ENCODE measurements around the gene AK5. TPM values are rescaled to one million over a fixed set of nuclear protein-coding genes. Genes with fewer than 3 reads are reported as not detected.

Gene AK5
- total and polyA plus RNA-seq, 9 donors: 0.45 to 3.5 (median 0.82) TPM; not detected in 2

DNA sequence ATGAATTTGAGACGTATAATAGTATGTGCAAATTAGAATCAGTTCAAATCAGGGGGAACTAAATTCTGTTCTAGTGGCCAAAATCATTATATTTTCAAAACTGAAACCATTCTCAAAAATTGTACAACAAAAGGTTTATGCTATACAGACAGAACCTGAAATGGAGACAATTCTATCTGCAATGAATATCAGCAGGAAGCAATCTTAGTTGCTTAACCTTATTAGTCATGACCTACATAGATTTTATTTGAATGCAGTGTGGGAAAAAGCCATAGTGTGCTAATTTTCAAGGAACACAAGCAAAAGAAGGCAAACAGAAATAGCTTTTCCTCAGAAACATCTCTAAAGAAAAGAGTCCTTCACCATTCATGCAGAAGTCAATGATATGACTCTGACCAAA is 6.5 kb downstream of the AK5 start:
- Histone ChIP-seq H3K4me1 (ENCODE audit: insufficient read depth) (no peaks in the 10 kb centered on the region), H3K9me3 (no peaks in the 10 kb centered on the region), H3K27ac (no peak overlapping the region), H3K27me3 (no peaks in the 10 kb centered on the region), H3K36me3 (no peaks in the 10 kb centered on the region), H3K4me3 (no peak overlapping the region)
- no peak for DNase-seq
- intact Hi-C loops (cut with DNase I): no loop called here
- 42 to 60% (median 52%) methylated on average over 1 of the region's 1 CpG for WGBS, 3 donors
- no peak for TF ChIP-seq EP300 (IDR thresholded peaks at IDR 0.05)
- no peak for TF ChIP-seq POLR2A (IDR thresholded peaks at IDR 0.05)
- TF ChIP-seq, protein P1, sequence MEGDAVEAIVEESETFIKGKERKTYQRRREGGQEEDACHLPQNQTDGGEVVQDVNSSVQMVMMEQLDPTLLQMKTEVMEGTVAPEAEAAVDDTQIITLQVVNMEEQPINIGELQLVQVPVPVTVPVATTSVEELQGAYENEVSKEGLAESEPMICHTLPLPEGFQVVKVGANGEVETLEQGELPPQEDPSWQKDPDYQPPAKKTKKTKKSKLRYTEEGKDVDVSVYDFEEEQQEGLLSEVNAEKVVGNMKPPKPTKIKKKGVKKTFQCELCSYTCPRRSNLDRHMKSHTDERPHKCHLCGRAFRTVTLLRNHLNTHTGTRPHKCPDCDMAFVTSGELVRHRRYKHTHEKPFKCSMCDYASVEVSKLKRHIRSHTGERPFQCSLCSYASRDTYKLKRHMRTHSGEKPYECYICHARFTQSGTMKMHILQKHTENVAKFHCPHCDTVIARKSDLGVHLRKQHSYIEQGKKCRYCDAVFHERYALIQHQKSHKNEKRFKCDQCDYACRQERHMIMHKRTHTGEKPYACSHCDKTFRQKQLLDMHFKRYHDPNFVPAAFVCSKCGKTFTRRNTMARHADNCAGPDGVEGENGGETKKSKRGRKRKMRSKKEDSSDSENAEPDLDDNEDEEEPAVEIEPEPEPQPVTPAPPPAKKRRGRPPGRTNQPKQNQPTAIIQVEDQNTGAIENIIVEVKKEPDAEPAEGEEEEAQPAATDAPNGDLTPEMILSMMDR (IDR thresholded peaks at IDR 0.05): no peak

DNA sequence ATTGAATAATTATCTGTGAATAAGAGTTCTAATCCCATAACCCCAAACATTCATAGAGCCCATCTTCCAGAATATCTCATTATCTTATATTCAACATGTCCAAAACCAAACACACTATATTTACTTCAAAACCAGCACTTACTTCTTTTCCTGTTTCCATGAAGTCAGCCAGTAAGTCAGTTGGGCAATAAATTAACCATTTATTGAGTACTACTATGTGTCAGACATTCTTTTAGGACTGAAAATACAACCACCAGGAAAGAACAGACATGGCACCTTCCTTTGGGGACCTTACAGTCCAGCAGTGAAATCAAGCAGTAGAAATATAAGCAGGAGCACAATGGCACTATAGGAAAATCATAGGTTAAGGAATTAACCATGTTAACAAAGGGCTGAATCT is 8.8 kb downstream of the AK5 start:
- TF ChIP-seq POLR2A (IDR thresholded peaks at IDR 0.05): no peak
- TF ChIP-seq, protein P1 (IDR thresholded peaks at IDR 0.05): no peak
- TF ChIP-seq EP300 (IDR thresholded peaks at IDR 0.05): no peak

DNA sequence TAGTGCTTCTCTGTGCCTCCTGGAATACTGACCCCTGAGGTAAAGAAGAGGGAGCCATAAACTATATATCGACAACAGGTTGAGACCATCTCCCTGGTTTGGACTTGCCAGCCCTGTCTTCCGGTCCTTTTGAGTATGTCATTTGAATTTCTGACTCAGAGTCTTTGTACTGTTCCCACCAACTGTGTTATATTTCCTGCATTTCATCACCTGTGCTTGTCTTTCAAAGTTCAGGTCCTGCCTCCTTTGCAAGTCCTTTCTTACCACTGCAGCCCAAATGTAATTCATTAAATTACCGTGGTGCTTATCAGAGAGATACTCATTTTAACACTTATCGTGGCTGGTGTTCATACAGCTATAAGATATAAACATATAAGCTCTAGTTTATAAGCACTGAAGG is 10.7 kb downstream of the AK5 start:
- H3K4me1 ChIP-seq (ENCODE audit: insufficient read depth): no peaks in the 10 kb centered on the region
- no peaks in the 10 kb centered on the region for H3K9me3 ChIP-seq
- H3K27me3 ChIP-seq: no peaks in the 10 kb centered on the region
- no peak overlapping the region for H3K4me3 ChIP-seq
- TF ChIP-seq, protein P1 (IDR thresholded peaks at IDR 0.05): no peak
- TF ChIP-seq POLR2A (IDR thresholded peaks at IDR 0.05): no peak
- H3K36me3 ChIP-seq: no peaks in the 10 kb centered on the region
- intact Hi-C loops (cut with DNase I): no loop called here
- H3K27ac ChIP-seq: no peak overlapping the region
- no peak for DNase-seq
- WGBS, 3 donors: 72 to 88% (median 80%) methylated on average over 4 of the region's 4 CpGs

More for the DNA sequence above, 8.8 kb downstream of the AK5 start:
- no peaks in the 10 kb centered on the region for H3K27me3 ChIP-seq
- intact Hi-C loops (cut with DNase I): no loop called here
- no peaks in the 10 kb centered on the region for H3K4me1 ChIP-seq (ENCODE audit: insufficient read depth)
- H3K9me3 ChIP-seq: no peaks in the 10 kb centered on the region
- H3K4me3 ChIP-seq: no peak overlapping the region
- H3K27ac ChIP-seq: no peak overlapping the region
- no peak for DNase-seq
- H3K36me3 ChIP-seq: no peaks in the 10 kb centered on the region

DNA sequence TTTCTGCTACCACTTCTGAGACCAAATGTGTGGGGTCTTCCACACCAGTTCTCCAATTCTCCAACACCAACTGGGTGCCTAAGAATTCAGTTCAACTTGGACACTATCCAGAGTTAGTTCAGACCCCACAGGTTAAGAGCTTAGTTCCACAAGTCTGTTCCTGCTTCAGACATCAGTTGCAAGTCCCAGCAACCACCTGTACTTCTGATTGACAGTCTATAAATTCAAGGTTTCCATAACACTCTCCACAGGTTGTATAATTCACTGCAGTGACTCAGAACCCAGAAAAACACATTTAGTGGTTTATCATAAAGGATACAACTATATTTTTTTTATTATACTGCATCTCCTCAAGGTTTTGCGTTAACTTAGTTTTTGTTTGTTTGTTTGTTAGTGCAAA is 18.7 kb downstream of the AK5 start:
- no peak for DNase-seq
- no peaks in the 10 kb centered on the region for H3K36me3 ChIP-seq
- H3K27me3 ChIP-seq: no peaks in the 10 kb centered on the region
- H3K4me3 ChIP-seq: no peak overlapping the region
- no peak for TF ChIP-seq EP300 (IDR thresholded peaks at IDR 0.05)
- no peak for TF ChIP-seq POLR2A (IDR thresholded peaks at IDR 0.05)
- TF ChIP-seq, protein P1 (IDR thresholded peaks at IDR 0.05): no peak
- H3K4me1 ChIP-seq (ENCODE audit: insufficient read depth): no peaks in the 10 kb centered on the region
- H3K9me3 ChIP-seq: no peaks in the 10 kb centered on the region
- WGBS, 3 donors: 95 to 96% (median 95%) methylated on average over 1 of the region's 1 CpG
- intact Hi-C loops (cut with DNase I): no loop called here
- H3K27ac ChIP-seq: no peak overlapping the region

DNA sequence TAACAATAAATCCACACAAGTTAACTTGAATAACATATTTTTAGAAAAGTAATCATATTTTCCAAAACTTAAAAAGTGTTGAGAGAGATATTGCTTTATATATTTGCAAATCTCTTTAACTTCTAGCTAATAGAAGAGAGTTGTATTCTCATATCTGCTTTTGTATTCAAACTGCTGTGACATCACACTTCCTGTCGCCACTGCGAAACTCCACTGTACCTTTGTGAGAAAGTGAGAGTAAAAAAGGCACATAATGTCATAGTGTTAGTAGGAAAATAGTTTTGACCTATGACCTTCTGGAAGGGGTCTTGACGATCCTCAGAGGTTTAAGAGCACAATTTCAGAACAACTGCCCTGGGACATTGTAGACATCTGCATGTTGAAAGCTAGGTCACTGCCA is 21.6 kb downstream of the AK5 start:
- Histone ChIP-seq H3K9me3 (no peaks in the 10 kb centered on the region), H3K4me3 (no peak overlapping the region), H3K27ac (no peak overlapping the region), H3K4me1 (ENCODE audit: insufficient read depth) (no peaks in the 10 kb centered on the region), H3K27me3 (no peaks in the 10 kb centered on the region), H3K36me3 (no peaks in the 10 kb centered on the region)
- TF ChIP-seq EP300 (IDR thresholded peaks at IDR 0.05) (no peak), POLR2A (IDR thresholded peaks at IDR 0.05) (no peak)
- TF ChIP-seq, protein P1 (IDR thresholded peaks at IDR 0.05): no peak
- 59 to 64% (median 59%) methylated on average over 3 of the region's 3 CpGs for WGBS, 3 donors
- DNase-seq: no peak
- intact Hi-C loops (cut with DNase I): no loop called here

Data from ovary (tissue), 9 donors.